ENCODE results near the gene ZNF536.

GRCh38 chr19:30459859-30460258 is 87.7 kb downstream of the ZNF536 start:
- TF ChIP-seq POLR2AphosphoS5 (IDR thresholded peaks at IDR 0.05; ENCODE audit: low read depth, low read length) = no peak
- TF ChIP-seq JUND (CRISPR knock-in tag; IDR thresholded peaks at IDR 0.05) = no peak
- no peak for TF ChIP-seq ZNF432 (CRISPR knock-in tag; IDR thresholded peaks at IDR 0.05; ENCODE audit: borderline replicate concordance)
- TF ChIP-seq SETDB1 (CRISPR knock-in tag; IDR thresholded peaks at IDR 0.05; ENCODE audit: borderline replicate concordance) = no peak
